Lower lobe of right lung (tissue), 2 donors: ENCODE results near the gene INHBE. TPM values are rescaled to one million over a fixed set of nuclear protein-coding genes. Genes with fewer than 3 reads are reported as not detected.

Experiments
- ATAC-seq, 2 donors: fragments of 200-7000 bp; cut with Tn5 transposase; one replicate each; pipeline ENCODE4 v1.9.1; 2020 to 2022; ENCODE audit warnings: mild to moderate bottlenecking in 2 of 2, moderate library complexity in 2 of 2
- DNase-seq: peaks from one replicate; pipeline ENCODE4 v3.0.0-alpha.2; 2020
- H3K27ac ChIP-seq: fragments of 200-600 bp; one replicate; pipeline ENCODE4 v1.8.0; 2022
- H3K27me3 ChIP-seq: fragments of 200-600 bp; one replicate; pipeline ENCODE4 v1.8.0; 2022; ENCODE audit warnings: low read depth
- H3K36me3 ChIP-seq: fragments of 200-600 bp; one replicate; pipeline ENCODE4 v1.8.0; 2022; ENCODE audit warnings: mild to moderate bottlenecking
- H3K4me1 ChIP-seq: fragments of 200-600 bp; one replicate; pipeline ENCODE4 v1.8.0; 2022
- H3K4me3 ChIP-seq: fragments of 200-600 bp; one replicate; pipeline ENCODE4 v1.8.0; 2022; ENCODE audit warnings: mild to moderate bottlenecking
- H3K9me3 ChIP-seq: fragments of 200-600 bp; one replicate; pipeline ENCODE4 v1.8.0; 2022
- CTCF ChIP-seq: fragments of 200-600 bp; IDR thresholded peaks from one replicate; pipeline ENCODE4 v1.8.0; 2022; ENCODE audit warnings: antibody characterized with exemption, mild to moderate bottlenecking
- intact Hi-C: fragments of 100-400 bp; cut with DNase I; formaldehyde crosslinking; loops from one replicate; pipeline ENCODE4 v1.11.0; 2022
- total RNA-seq: library from RNA; stranded (reverse); fragmentation: NEBNext Ultra II Directional; extraction: Animal tissue kit (Norgen Biotek cat#: 25700); gene quantifications from one replicate; pipeline ENCODE4 v1.2.1, GENCODE V29; 2021
- donor health status: DM: no; HTN: yes; CAD: no; lungs with severe emphysema.

INHBE gene
- total RNA-seq, 1 donor from 2014 or later: not detected

GRCh38 chr12:57430112-57430930, 24.8 kb upstream of the INHBE start:
- peak; percentile 69 for DNase-seq
- Histone ChIP-seq H3K36me3 (peaks cover 4% of the 10 kb centered on the region), H3K4me1 (peaks cover 14% of the 10 kb centered on the region), H3K27ac (peak overlapping the region; percentile 83), H3K27me3 (no peaks in the 10 kb centered on the region), H3K4me3 (peak overlapping the region; percentile 77), H3K9me3 (no peaks in the 10 kb centered on the region)
- no peak for TF ChIP-seq CTCF
- intact Hi-C loops: no loop called here
- ATAC-seq: peak; percentile 84 to 88

DNA sequence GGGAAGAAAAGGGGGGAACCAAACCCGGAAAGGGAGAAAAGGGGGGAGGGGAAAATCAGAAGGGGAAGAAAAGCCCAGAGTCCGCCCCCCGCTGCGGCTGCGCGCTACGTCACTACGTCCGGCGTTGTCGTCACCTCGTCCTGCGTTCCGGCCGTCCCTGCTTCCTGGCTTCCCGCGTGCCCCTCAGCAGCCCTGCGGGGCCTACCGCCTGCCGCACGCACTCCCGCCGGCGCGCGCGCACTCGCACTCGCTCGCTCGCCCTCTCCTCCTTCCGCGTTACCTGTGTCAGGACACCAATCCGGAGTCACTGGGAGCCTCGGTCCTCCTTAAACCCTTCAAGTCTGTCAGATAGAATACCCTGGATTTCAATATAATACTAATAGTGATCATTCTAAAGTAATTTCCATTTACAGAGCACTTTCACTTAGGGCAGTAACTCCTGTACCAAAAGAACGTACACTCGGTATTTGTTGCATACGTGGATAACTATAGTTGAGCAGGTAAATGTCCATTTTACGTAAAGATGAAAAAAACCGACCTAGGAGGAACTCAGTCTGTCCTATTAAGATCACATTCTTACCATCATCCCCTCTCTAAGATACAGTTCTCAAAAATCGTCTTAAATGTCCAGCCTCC, 24.1 kb upstream of the INHBE start, which contains the start of gene R3HDM2:
Gene R3HDM2 (minus strand): TSS at position 113 of the 636 bp plus-strand sequence. CDS start 120,615 bp downstream, outside the sequence.
- ATAC-seq (peak; percentile 99), DNase-seq (peak; percentile 98)
- Histone ChIP-seq H3K9me3 (no peaks in the 10 kb centered on the region), H3K27ac (peak within 1 kb of the TSS; percentile 83), H3K36me3 (no peaks in the 10 kb centered on the region), H3K4me3 (peak within 1 kb of the TSS; percentile 77), H3K27me3 (no peaks in the 10 kb centered on the region), H3K4me1 (peaks cover 14% of the 10 kb centered on the region)
- intact Hi-C loops: no loop called here
- no peak for TF ChIP-seq CTCF

- no peaks in the 10 kb centered on the region for H3K27me3 ChIP-seq
- H3K9me3 ChIP-seq: no peaks in the 10 kb centered on the region
- TF ChIP-seq CTCF: no peak
- H3K4me3 ChIP-seq: peak overlapping the region; percentile 77
- no peak for ATAC-seq
- H3K36me3 ChIP-seq: no peaks in the 10 kb centered on the region
- H3K27ac ChIP-seq: peak overlapping the region; percentile 83
- peaks cover 14% of the 10 kb centered on the region for H3K4me1 ChIP-seq
- no peak for DNase-seq
- intact Hi-C loops: no loop called here
Measured at GRCh38 chr12:57431654-57432188, 23.4 kb upstream of the INHBE start.

GRCh38 chr12:57433370-57433769, 21.7 kb upstream of the INHBE start:
- no peak overlapping the region for H3K27ac ChIP-seq
- DNase-seq (no peak), ATAC-seq (no peak)
- H3K9me3 ChIP-seq: no peaks in the 10 kb centered on the region
- H3K4me3 ChIP-seq: no peak overlapping the region
- no peaks in the 10 kb centered on the region for H3K27me3 ChIP-seq
- H3K4me1 ChIP-seq: peaks cover 14% of the 10 kb centered on the region
- no peaks in the 10 kb centered on the region for H3K36me3 ChIP-seq
- no peak for TF ChIP-seq CTCF
- intact Hi-C loops: no loop called here

DNA sequence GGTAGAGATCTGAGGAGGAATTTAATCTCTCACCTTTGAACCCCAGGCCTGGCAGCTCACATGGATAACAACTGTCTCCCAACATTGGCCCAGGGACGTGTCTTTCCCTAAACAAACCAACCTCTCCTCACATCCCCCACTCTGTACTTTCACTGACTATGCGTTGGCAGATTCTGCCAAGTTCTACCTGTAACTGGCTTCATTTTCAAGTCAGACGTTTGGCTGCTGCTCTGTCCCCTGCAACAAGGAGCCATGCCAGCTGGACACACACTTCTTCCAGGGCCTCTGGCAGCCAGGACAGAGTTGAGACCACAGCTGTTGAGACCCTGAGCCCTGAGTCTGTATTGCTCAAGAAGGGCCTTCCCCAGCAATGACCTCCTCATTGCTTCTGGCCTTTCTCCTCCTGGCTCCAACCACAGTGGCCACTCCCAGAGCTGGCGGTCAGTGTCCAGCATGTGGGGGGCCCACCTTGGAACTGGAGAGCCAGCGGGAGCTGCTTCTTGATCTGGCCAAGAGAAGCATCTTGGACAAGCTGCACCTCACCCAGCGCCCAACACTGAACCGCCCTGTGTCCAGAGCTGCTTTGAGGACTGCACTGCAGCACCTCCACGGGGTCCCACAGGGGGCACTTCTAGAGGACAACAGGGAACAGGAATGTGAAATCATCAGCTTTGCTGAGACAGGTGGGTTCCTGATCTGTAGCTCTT, 20.4 kb upstream of the INHBE start, which contains the start of gene INHBC:
Gene INHBC (plus strand): TSS at position 268 of the 707 bp plus-strand sequence. CDS start 103 bp downstream, at position 371.
- ATAC-seq: no peak

More for the DNA sequence above, 20.4 kb upstream of the INHBE start, which contains the start of gene INHBC:
- peaks cover 8% of the 10 kb centered on the region for H3K4me1 ChIP-seq
- no peak for DNase-seq
- intact Hi-C loops: no loop called here
- TF ChIP-seq CTCF: no peak
- H3K36me3 ChIP-seq: no peaks in the 10 kb centered on the region
- no peak within 1 kb of the TSS for H3K27ac ChIP-seq
- H3K4me3 ChIP-seq: no peak within 1 kb of the TSS
- H3K27me3 ChIP-seq: no peaks in the 10 kb centered on the region
- no peaks in the 10 kb centered on the region for H3K9me3 ChIP-seq
